Measurements from ENCODE around the gene GPR37L1.
"Not testable (repeated sequence)": the region's sequence is repeated elsewhere in the genome, so short reads cannot be mapped to it uniquely, and the experiment has no call there.

Gene GPR37L1

GRCh38 chr1:202107801-202108731 lies 14.7 kb upstream of the GPR37L1 start:
- DNase-seq, result no peak

GRCh38 chr1:202110977-202111376 lies 11.7 kb upstream of the GPR37L1 start:
- DNase-seq, result no peak

GRCh38 chr1:202111589-202111988 lies 11.1 kb upstream of the GPR37L1 start:
- DNase-seq, result not testable (repeated sequence)

GRCh38 chr1:202112859-202113689 lies 9.6 kb upstream of the GPR37L1 start:
- no peak for DNase-seq

- no peak for DNase-seq
Observed at GRCh38 chr1:202113690-202114300, 8.9 kb upstream of the GPR37L1 start.

GRCh38 chr1:202116287-202116686 lies 6.4 kb upstream of the GPR37L1 start:
- DNase-seq, result no peak

GRCh38 chr1:202117898-202118371 lies 4.8 kb upstream of the GPR37L1 start:
- no peak for DNase-seq

- DNase-seq, result no peak
Observed at GRCh38 chr1:202121006-202121405, 1.7 kb upstream of the GPR37L1 start.

- DNase-seq, result no peak
Observed at GRCh38 chr1:202123336-202123813, 658 bp downstream of the GPR37L1 start.

- no peak for DNase-seq
Observed at GRCh38 chr1:202124142-202124541, 1.4 kb downstream of the GPR37L1 start.

GRCh38 chr1:202125611-202126010 lies 2.9 kb downstream of the GPR37L1 start:
- DNase-seq, result no peak

- DNase-seq, result no peak
Observed at GRCh38 chr1:202126426-202126825, 3.7 kb downstream of the GPR37L1 start.

- no peak for DNase-seq
Observed at GRCh38 chr1:202127061-202127460, 4.3 kb downstream of the GPR37L1 start.

- no peak for DNase-seq
Observed at GRCh38 chr1:202127836-202128622, 5.3 kb downstream of the GPR37L1 start.

- no peak for DNase-seq
Observed at GRCh38 chr1:202129453-202130296, 7.0 kb downstream of the GPR37L1 start.

GRCh38 chr1:202130297-202130721 lies 7.6 kb downstream of the GPR37L1 start:
- DNase-seq, result no peak

GRCh38 chr1:202130816-202131522 lies 8.3 kb downstream of the GPR37L1 start:
- no peak for DNase-seq

GRCh38 chr1:202131956-202132821 lies 9.5 kb downstream of the GPR37L1 start:
- DNase-seq, result no peak

- no peak for DNase-seq
Observed at GRCh38 chr1:202133001-202133400, 10.3 kb downstream of the GPR37L1 start.
